Ascending aorta (tissue), 2 donors: Measurements from ENCODE around the gene PDGFA. TPM values are rescaled to one million over a fixed set of nuclear protein-coding genes. Genes with fewer than 3 reads are reported as not detected.

ENCODE experiments used
- DNase-seq, 2 donors: peaks; one replicate each; pipeline ENCODE4 v3.0.0-alpha.2; 2019; ENCODE audit warnings: low spot score in 2 of 2
- H3K27ac ChIP-seq, 2 donors: fragments of 200-600 bp; sonication (generic); one replicate each; pipeline ENCODE4 v1.5.1; 2016 to 2017; ENCODE audit warnings: mild to moderate bottlenecking in 1 of 2
- H3K27me3 ChIP-seq: fragments of 200-600 bp; sonication (generic); one replicate; pipeline ENCODE4 v1.5.1; 2017
- H3K36me3 ChIP-seq, 2 donors: fragments of 200-600 bp; sonication (generic); one replicate each; pipeline ENCODE4 v1.5.1; 2016
- H3K4me1 ChIP-seq, 2 donors: fragments of 200-600 bp; sonication (generic); one replicate each; pipeline ENCODE4 v1.5.1; 2016 to 2017; ENCODE audit warnings: mild to moderate bottlenecking in 1 of 2
- H3K4me3 ChIP-seq, 2 donors: fragments of 200-600 bp; sonication (generic); one replicate each; pipeline ENCODE4 v1.5.1; 2016 to 2017; ENCODE audit warnings: mild to moderate bottlenecking in 1 of 2
- H3K9me3 ChIP-seq, 2 donors: fragments of 200-600 bp; sonication (generic); one replicate each; pipeline ENCODE4 v1.5.1; 2016
- intact Hi-C: fragments of 100-400 bp; cut with DNase I; formaldehyde crosslinking; loops from one replicate; pipeline ENCODE4 v1.15.1; 2023
- total RNA-seq: library from RNA; depleted of rRNA; stranded (reverse); fragments of >200 nt; gene quantifications from one replicate; pipeline ENCODE4 v1.1.0, GENCODE V29; 2016
- TF ChIP-seq, protein P1 (sequence below), 3 experiments: fragments of 200-600 bp in 2 of 3; fragments of 450-650 bp in 1 of 3; sonication (generic) in 2 of 3; IDR thresholded peaks; one replicate each; pipeline ENCODE4 v1.5.1; 2016 to 2019; ENCODE audit warnings: antibody characterized with exemption in 3 of 3, mild to moderate bottlenecking in 1 of 3, moderate library complexity in 1 of 3

The PDGFA gene
- total RNA-seq, 1 donor from 2014 or later: 349 TPM

DNA sequence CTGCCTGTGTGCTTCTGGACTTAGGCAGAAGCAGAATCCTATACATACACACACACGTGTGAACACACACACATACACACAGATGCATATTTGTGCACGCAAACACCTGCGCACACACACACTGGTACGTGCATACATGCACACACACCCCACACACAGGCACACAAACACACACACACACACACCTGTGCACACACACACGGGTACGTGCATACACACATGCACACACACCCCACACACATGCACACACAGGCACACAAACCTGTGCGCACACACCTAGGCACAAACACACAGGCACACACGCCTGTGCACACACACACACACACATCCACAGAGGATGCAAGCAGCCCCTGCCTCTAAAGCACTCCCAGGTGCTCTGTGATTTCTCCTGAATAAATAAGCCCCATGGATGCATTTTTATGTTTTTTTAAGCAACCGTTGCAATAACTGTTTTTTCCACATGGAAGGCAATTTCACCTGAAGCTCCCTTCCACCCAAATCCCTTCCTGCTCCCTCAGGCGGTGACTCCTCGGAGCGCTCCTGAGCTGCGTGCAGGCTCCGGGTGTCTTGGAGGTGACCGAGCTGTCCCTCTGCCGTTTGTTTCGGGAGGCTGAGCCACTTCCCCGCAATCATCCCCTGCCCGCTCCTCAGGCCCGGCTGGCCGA lies 41.5 kb upstream of the PDGFA start:
- Histone ChIP-seq H3K27me3 (no peaks in the 10 kb centered on the region), H3K4me1 (peaks cover 8 to 15% of the 10 kb centered on the region in 2 donors), H3K27ac (no peak overlapping the region), H3K9me3 (no peaks in the 10 kb centered on the region), H3K36me3 (no peaks in the 10 kb centered on the region), H3K4me3 (no peak overlapping the region)
- intact Hi-C loops: no loop called here
- DNase-seq: no peak
- TF ChIP-seq, protein P1, sequence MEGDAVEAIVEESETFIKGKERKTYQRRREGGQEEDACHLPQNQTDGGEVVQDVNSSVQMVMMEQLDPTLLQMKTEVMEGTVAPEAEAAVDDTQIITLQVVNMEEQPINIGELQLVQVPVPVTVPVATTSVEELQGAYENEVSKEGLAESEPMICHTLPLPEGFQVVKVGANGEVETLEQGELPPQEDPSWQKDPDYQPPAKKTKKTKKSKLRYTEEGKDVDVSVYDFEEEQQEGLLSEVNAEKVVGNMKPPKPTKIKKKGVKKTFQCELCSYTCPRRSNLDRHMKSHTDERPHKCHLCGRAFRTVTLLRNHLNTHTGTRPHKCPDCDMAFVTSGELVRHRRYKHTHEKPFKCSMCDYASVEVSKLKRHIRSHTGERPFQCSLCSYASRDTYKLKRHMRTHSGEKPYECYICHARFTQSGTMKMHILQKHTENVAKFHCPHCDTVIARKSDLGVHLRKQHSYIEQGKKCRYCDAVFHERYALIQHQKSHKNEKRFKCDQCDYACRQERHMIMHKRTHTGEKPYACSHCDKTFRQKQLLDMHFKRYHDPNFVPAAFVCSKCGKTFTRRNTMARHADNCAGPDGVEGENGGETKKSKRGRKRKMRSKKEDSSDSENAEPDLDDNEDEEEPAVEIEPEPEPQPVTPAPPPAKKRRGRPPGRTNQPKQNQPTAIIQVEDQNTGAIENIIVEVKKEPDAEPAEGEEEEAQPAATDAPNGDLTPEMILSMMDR (IDR thresholded peaks at IDR 0.05): no peak

DNA sequence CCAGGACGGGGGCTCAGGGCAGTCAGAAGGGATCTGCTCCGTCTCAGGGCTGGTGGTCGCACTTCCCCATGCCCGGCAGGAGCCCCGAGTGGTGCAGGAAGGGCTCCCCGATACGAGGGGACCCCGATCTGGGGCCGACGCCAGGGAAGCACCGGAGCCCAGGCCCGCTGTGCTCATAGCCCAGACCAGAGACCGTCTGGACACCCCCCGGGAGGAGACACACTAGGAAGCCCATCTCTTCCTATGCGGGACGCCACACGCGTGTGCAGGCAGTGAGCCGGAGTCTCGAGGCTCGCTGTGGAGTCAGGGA lies 39.7 kb upstream of the PDGFA start:
- H3K27me3 ChIP-seq: no peaks in the 10 kb centered on the region
- intact Hi-C loops: loop anchor here (5.0 kb wide), 1 partner anchor 37 kb away; no protein-coding TSS in a partner anchor
- peaks cover 8 to 15% of the 10 kb centered on the region in 2 donors for H3K4me1 ChIP-seq
- no peak overlapping the region for H3K4me3 ChIP-seq
- TF ChIP-seq, protein P1 (IDR thresholded peaks at IDR 0.05): no peak
- DNase-seq: no peak
- H3K9me3 ChIP-seq: no peaks in the 10 kb centered on the region
- H3K36me3 ChIP-seq: no peaks in the 10 kb centered on the region
- H3K27ac ChIP-seq: peak overlapping the region; percentile 84 to 91

DNA sequence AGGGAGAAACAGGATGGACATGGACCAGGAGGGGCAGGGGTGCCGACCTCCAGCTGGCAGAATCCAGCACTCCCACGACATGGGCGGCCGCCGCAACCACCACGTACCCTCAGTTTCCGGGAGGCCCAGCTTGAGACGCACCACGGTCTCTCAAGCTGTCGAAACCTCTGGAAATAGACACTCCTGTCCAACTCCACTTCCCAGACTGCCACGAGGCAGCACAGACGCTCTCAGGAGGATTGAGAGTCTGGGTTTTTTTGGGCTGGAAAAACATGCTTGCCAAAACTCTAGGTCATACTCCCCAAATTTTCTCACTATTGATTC lies 37.9 kb upstream of the PDGFA start:
- H3K27ac ChIP-seq: peak overlapping the region; percentile 84 to 91

DNA sequence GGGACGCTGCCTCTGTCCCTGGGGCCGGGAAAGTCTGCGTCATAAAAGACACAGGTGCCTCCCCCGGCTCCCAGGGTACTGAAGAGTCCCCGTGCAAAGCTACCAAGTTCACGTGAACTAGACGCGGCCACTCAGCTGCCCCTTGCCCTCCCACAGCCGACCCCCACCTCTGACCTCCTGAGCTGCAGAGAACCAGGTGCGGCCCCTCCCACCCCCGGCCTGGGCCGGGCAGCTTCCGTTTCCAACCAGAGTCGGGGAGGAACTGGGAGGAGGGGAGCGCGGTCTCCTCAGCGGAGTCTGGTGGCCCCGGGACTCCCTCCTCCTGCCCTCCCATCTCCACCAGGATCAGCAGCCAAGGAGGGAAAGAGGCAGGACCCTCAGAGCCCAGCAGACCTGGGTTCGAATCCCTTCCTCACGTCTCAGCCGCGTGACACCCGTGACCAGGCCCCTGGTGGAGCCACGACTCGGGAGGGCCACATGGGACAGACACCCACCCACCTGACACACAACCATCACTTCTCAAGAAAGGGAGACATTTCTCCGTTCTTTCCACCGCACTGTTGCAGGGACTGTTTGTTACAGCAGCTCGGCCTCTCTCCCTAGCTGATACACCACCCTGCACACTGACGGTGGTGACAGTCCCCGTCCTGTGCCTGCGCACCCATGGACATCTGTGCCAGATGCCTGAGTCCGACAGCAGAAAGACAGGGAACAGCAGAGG lies 37.4 kb upstream of the PDGFA start:
- H3K27ac ChIP-seq: peak overlapping the region; percentile 84 to 91
- no peak for DNase-seq
- TF ChIP-seq, protein P1 (IDR thresholded peaks at IDR 0.05): no peak

More for the DNA sequence above, 37.9 kb upstream of the PDGFA start:
- intact Hi-C loops: loop anchor here (1.0 to 5.0 kb wide), 3 partner anchors 33 to 47 kb away; no protein-coding TSS in a partner anchor
- DNase-seq: peak; percentile 46 to 89
- no peaks in the 10 kb centered on the region for H3K36me3 ChIP-seq
- no peaks in the 10 kb centered on the region for H3K9me3 ChIP-seq
- peaks cover 8 to 15% of the 10 kb centered on the region in 2 donors for H3K4me1 ChIP-seq
- TF ChIP-seq, protein P1 (IDR thresholded peaks at IDR 0.05): no peak
- H3K27me3 ChIP-seq: no peaks in the 10 kb centered on the region
- H3K4me3 ChIP-seq: no peak overlapping the region

DNA sequence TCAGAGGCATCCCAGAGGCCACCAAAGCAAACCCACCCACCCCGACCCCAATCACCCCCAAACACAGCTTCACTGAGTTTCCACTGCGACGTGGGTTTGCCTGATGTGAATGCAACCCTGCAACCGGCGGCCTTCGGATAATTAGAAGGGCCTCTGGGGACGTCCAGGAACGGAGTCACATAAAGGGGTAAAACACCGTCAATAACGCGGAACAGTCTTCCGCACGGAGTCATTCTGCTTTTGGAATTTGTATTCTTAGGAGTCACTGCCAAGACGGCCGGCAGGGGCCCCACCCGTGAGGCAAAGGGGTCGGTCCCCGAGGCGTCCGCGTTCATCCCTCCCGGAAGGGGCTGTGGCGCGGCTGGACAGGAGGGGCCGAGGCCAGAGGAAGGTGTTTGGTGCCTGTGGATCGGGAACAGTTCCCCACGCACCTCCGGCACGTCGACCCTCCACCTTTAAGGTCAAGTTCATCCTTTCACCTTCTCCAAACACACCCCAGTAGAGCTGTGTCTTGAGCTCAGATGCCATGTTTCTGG lies 36.7 kb upstream of the PDGFA start:
- Histone ChIP-seq H3K4me1 (peaks cover 8 to 15% of the 10 kb centered on the region in 2 donors), H3K9me3 (no peaks in the 10 kb centered on the region), H3K36me3 (no peaks in the 10 kb centered on the region), H3K27ac (peak overlapping the region; percentile 84 to 91), H3K27me3 (no peaks in the 10 kb centered on the region), H3K4me3 (no peak overlapping the region)
- TF ChIP-seq, protein P1 (IDR thresholded peaks at IDR 0.05): no peak
- intact Hi-C loops: loop anchor here (5.0 kb wide), 1 partner anchor 34 kb away; no protein-coding TSS in a partner anchor
- DNase-seq: no peak

More for the DNA sequence above, 37.4 kb upstream of the PDGFA start:
- H3K4me3 ChIP-seq: no peak overlapping the region
- H3K36me3 ChIP-seq: no peaks in the 10 kb centered on the region
- intact Hi-C loops: loop anchor here (1.0 to 5.0 kb wide), 3 partner anchors 33 to 47 kb away; no protein-coding TSS in a partner anchor
- H3K9me3 ChIP-seq: no peaks in the 10 kb centered on the region
- H3K27me3 ChIP-seq: no peaks in the 10 kb centered on the region
- peaks cover 8 to 15% of the 10 kb centered on the region in 2 donors for H3K4me1 ChIP-seq
